Endothelial cell of umbilical vein (primary cell): ENCODE measurements around the gene KLHL6.

Experiments
- CTCF ChIP-seq, 2 donors: IDR thresholded peaks; 1 replicate in 1 of 2; 2 replicates in 1 of 2; pipeline ENCODE4 v1.5.1; 2011; ENCODE audit warnings: low read length in 2 of 2, mild to moderate bottlenecking in 2 of 2, moderate library complexity in 2 of 2, control low read depth in 1 of 2, inconsistent platforms in 1 of 2, low read depth in 1 of 2; ENCODE audit not compliant: insufficient read depth in 1 of 2; ENCODE audit errors: extremely low read depth in 1 of 2
- EZH2 ChIP-seq: IDR thresholded peaks from 2 replicates; pipeline ENCODE4 v1.6.1; 2012; ENCODE audit warnings: borderline replicate concordance, low read depth, mild to moderate bottlenecking, moderate library complexity, low read length, inconsistent platforms; ENCODE audit not compliant: severe bottlenecking
- GATA2 ChIP-seq: IDR thresholded peaks from 2 replicates; pipeline ENCODE4 v1.7.0; 2011; ENCODE audit warnings: low read depth, mild to moderate bottlenecking, moderate library complexity, mixed read lengths, low read length; ENCODE audit not compliant: insufficient read length, insufficient read depth
- MAX ChIP-seq: IDR thresholded peaks from 2 replicates; pipeline ENCODE4 v1.6.1; 2011; ENCODE audit not compliant: insufficient read depth, insufficient read length
- MYC ChIP-seq: IDR thresholded peaks from one replicate; pipeline ENCODE4 v1.6.1; 2011; ENCODE audit warnings: mild to moderate bottlenecking, low read depth, low read length
- POLR2A ChIP-seq: IDR thresholded peaks from 2 replicates; pipeline ENCODE4 v1.6.1; 2012; ENCODE audit warnings: low read depth, mild to moderate bottlenecking, control low read depth, low read length
- POLR2AphosphoS5 ChIP-seq: IDR thresholded peaks from 2 replicates; pipeline ENCODE4 v1.6.1; 2012; ENCODE audit warnings: low read depth, mild to moderate bottlenecking, control low read depth, low read length, moderate library complexity; ENCODE audit not compliant: insufficient read depth

GRCh38 chr3:183518491-183519251 is 36.8 kb downstream of the KLHL6 start:
- TF ChIP-seq CTCF (IDR thresholded peaks at IDR 0.05; ENCODE audit: extremely low read depth in 1 of 2, insufficient read depth in 1 of 2, low read depth in 1 of 2, low read length in 2 of 2) (no peak), GATA2 (no peak), MYC (no peak), POLR2A (no peak), POLR2AphosphoS5 (no peak), MAX (no peak), EZH2 (no peak)
